Right cardiac atrium (tissue), 5 donors: ENCODE results near the gene HRAS. TPM values are rescaled to one million over a fixed set of nuclear protein-coding genes. Genes with fewer than 3 reads are reported as not detected.
"Not testable (repeated sequence)": the region's sequence is repeated elsewhere in the genome, so short reads cannot be mapped to it uniquely, and the experiment has no call there.

ENCODE experiments used
- ATAC-seq, 2 donors: fragments of 200-7000 bp; cut with Tn5 transposase; one replicate each; pipeline versions ENCODE4 v1.8.0 to v1.9.1; 2020; ENCODE audit warnings: moderate library complexity in 2 of 2, mild to moderate bottlenecking in 1 of 2
- DNase-seq, 3 donors: peaks; one replicate each; pipeline ENCODE4 v3.0.0-alpha.2; 2020
- H3K27ac ChIP-seq: one replicate; pipeline ENCODE4 v1.5.1; 2013; ENCODE audit warnings: mild to moderate bottlenecking, low read length, control low read depth, moderate library complexity
- H3K27me3 ChIP-seq: one replicate; pipeline ENCODE4 v1.6.1; 2013; ENCODE audit not compliant: control insufficient read depth, insufficient read depth
- H3K4me1 ChIP-seq: one replicate; pipeline ENCODE4 v1.6.1; 2013; ENCODE audit warnings: low read length; ENCODE audit not compliant: control insufficient read depth, insufficient read depth
- H3K4me3 ChIP-seq: one replicate; pipeline ENCODE4 v1.5.1; 2013; ENCODE audit warnings: low read length, control low read depth
- H3K9me3 ChIP-seq: one replicate; pipeline ENCODE4 v1.6.1; 2013; ENCODE audit warnings: low read length; ENCODE audit not compliant: control insufficient read depth
- WGBS: extraction: QIAGEN DNeasy Blood & Tissue Kit; methylation state at CpG from one replicate; pipeline ENCODE4 v1.1.7; 2013; 5-methylcytosine and 5-hydroxymethylcytosine counted together
- intact Hi-C, 4 donors: fragments of 100-400 bp; cut with DNase I; formaldehyde crosslinking; loops; one replicate each; pipeline versions ENCODE4 v1.11.0 to v1.14.0; 2022 to 2023
- polyA plus RNA-seq: library from polyadenylated mRNA; stranded (reverse); fragments of 200-250 nt; gene quantifications from one replicate; pipeline ENCODE4 v1.2.3, GENCODE V29; 2013
- total RNA-seq, 4 donors: library from RNA; stranded (reverse); fragmentation: NEBNext Ultra II Directional; extraction: Animal tissue kit (Norgen Biotek cat#: 25700); gene quantifications; one replicate each; pipeline ENCODE4 v1.2.1, GENCODE V29; 2021
- donor health status: healthy with polysubstance abuse.
- donor health status: DM: no; HTN: yes; CAD: no.
- donor health status: DM: no; HTN: no; CAD: no.
- donor health status: DM: no; HTN: yes; CAD: no; lungs with severe emphysema.
- donor health status: DM: yes; HTN: yes; CAD: no.

Gene HRAS
- total and polyA plus RNA-seq, 5 donors: 45.7 to 64.4 (median 51.4) TPM

DNA sequence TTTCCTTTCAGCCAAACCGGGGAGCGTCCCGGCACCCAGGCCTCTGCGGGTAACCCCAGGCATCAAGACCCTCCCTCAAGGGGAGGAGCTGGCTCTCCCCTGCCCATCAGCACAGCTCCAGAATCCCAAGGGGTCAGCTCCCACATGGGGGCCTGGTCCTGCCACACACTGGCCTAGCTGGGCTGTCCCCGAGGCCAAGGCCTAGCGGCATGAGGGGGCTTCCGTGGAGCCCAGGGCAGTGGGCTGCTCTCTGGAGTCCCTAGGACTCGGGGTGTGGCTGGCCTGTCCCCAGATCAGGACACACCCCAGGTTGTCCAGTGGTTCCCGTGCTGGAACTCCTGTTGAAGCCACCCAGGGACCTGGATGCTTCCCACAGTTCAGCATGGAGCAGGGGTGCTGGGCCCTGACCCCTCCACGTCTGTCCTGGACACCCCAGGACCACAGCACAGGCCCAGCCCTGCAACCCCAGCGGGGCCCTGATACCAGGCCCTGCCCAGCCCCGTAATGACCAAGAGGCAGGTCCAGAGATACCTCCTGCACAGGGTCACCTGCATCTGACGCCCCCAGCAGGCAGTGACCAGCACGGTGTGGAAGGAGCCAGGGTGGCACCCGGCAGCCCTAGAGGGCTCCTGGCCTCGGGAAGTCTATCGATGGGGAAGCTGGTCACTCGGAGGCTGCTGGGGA, 5.5 kb downstream of the HRAS start:
- H3K4me3 ChIP-seq: no peak overlapping the region
- no peaks in the 10 kb centered on the region for H3K4me1 ChIP-seq
- no peak overlapping the region for H3K27ac ChIP-seq
- DNase-seq (peak in 1 of 3 donors; percentile 52), ATAC-seq (no peak)
- intact Hi-C loops: no loop called here
- WGBS: 77% methylated on average over 18 of the region's 18 CpGs
- no peaks in the 10 kb centered on the region for H3K27me3 ChIP-seq
- H3K9me3 ChIP-seq: no peaks in the 10 kb centered on the region

DNA sequence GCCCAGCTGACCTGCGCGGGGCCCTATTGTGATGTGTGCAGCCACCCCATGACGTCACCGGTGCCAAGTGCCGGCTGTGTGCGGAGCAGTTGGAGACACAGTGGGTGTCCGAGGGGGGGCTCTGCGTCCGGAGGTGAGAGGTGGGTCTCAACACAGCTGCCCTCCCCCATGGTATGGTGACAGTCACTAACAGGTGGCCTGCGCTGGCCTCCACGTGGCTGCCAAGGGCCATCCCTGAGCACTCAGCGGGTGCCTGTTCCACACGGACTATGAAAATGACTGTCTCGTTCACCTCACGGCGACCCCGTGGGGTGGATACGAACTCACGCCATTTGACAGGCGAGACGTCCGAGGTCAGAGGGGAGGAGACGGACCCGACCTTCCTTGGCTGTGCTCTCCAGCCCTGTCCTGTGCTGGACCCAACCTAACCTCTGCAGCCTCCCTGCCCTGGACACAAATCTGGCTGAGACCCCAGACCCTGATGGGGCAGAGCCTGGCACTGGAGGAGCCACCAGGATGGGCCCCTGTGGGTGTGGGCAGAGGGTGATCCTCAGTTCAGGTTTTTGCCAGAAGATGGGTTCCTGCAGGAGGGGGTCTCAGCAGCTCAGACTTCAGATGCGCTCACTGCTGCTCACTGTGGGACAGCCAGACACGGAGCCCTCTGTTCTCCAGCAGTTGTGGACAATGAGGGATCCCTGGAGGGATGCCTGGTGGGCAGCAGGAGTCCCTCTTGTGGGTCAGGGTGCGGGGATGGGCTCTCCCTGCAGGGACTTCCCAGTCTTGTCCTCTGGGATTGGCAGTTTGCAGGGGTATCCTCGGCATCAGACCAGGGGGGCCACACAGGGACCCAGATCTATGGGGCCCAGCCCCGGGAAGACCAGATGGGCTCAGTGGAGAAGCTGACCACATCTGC, 6.3 kb downstream of the HRAS start:
- WGBS: 67% methylated on average over 29 of the region's 29 CpGs
- Histone ChIP-seq H3K4me3 (no peak overlapping the region), H3K27me3 (no peaks in the 10 kb centered on the region), H3K4me1 (no peaks in the 10 kb centered on the region), H3K27ac (no peak overlapping the region), H3K9me3 (no peaks in the 10 kb centered on the region)
- peak in 1 of 2 donors; percentile 10 for ATAC-seq
- intact Hi-C loops: no loop called here
- peak in 1 of 3 donors; percentile 53 for DNase-seq

DNA sequence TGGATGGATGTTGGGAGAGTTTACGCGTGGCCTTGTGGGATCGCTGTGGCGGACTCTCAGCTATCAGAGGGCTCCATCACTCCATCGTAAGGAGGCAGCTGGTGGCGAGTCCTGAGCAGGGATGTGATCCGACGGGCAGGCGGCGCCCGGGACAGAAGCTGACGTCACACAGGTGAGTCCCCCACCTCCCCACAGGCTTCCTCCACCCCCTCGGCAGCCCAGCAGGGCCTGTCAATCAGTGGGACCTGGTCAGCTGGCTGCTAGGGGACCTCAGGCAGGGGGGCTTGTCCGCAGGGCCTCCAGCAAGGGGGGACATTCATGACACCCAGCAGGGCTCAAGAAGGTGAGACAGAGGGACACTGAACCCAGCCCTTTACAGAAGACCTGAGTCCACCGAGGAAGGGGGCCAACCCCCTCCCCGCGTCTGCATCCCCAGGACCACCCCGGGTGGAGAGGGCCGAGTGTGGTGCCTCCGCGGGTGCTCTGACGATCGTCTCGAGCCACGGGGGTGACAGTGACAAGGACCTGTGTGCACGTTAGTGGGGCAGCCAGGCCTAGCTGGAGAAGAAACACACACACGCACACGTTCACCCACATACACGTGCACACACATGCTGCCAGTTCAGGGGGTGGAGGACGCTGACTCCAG, 7.1 kb downstream of the HRAS start:
- intact Hi-C loops: no loop called here
- ATAC-seq: no peak
- H3K27ac ChIP-seq: no peak overlapping the region
- DNase-seq: no peak
- H3K4me1 ChIP-seq: no peaks in the 10 kb centered on the region
- whole genome bisulfite sequencing: 77% methylated on average over 30 of the region's 30 CpGs
- H3K9me3 ChIP-seq: no peaks in the 10 kb centered on the region
- no peaks in the 10 kb centered on the region for H3K27me3 ChIP-seq
- no peak overlapping the region for H3K4me3 ChIP-seq

DNA sequence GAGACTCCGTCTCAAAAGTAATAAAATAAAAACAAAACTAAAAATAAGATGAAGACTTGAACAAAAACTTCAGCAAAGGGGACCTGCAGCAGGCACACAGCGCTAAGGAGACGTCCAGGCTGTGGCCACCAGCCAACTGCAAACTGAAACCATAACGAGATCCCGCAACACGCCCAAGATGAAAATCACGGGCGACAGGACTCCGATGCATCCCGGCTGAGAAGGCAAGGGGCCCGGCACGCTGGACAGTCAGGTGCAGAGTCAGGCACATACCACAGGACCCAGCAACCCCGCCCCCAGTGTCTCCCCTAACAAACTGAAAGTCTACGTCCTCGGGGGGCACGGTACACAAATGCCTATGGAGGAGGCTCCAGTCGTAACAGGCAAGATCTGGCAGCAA, 9.2 kb downstream of the HRAS start:
- no peak for ATAC-seq
- Histone ChIP-seq H3K4me1 (no peaks in the 10 kb centered on the region), H3K27me3 (no peaks in the 10 kb centered on the region), H3K27ac (no peak overlapping the region), H3K4me3 (no peak overlapping the region), H3K9me3 (no peaks in the 10 kb centered on the region)
- intact Hi-C loops: no loop called here
- no peak for DNase-seq
- WGBS: 82% methylated on average over 17 of the region's 17 CpGs

DNA sequence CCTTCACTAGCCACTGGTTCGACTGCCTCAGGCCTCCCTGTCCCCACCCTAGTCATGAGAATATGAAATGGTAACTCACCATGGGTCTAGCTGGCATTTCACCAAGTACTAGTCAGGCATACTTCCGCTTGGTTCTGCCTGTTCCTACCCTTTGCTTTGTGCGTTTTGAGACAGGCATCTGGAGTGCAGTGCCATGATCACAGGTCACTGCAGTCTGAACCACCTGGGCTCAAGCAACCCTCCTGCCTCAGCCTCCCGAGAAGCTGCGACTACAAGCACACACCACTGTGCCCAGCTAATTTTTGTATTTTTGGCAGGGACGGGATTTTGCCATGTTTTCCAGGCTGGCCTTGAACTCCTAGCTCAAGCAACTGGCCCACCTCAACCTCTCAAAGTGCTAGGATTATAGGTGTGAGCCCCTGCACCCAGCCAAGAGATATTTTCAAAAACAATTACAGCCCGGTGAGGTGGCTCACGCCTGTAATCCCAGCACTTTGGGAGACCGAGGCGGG, 14.1 kb downstream of the HRAS start:
- DNase-seq: no peak
- ATAC-seq: no peak
- H3K4me1 ChIP-seq: no peaks in the 10 kb centered on the region
- H3K9me3 ChIP-seq: no peaks in the 10 kb centered on the region
- WGBS: 88% methylated on average over 10 of the region's 10 CpGs
- no peak overlapping the region for H3K27ac ChIP-seq
- H3K27me3 ChIP-seq: no peaks in the 10 kb centered on the region
- intact Hi-C loops: no loop called here
- H3K4me3 ChIP-seq: no peak overlapping the region

DNA sequence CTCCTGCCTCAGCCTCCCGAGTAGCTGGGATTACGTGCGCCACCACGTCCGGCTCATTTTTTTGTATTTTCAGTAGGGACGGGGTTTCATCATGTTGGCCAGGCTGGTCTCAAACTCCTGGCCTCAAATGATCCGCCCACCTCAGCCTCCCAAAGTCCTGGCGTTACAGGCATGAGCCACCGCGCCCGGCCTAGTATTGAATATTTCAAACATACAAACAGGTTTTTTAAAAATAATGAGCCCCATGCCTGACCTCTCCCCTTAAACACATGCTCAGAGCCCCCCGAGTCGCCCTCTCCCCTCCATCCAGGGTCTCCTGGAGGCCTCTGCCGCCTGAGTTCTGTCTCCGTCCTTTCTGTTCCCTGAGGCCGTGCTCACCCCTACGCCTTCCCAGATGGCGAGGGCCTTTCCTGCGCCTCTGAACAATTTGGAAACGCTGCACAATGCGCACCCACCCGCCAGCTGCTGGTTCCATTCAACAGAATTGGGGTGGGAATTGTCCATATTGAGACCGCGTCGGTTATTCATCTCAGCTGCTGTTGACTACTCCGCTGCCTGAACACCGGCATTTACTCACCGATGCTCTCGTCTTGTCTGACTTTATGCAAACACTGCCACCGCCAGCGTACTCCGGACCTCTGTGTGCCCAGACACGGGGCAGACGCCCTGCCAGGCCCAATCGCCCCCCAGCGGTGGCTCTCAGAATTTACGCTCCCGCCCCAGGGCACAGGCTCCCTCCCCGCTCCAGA, 14.8 kb downstream of the HRAS start:
- DNase-seq (peak in 2 of 3 donors; percentile 53 to 62), ATAC-seq (no peak)
- intact Hi-C loops: no loop called here
- Histone ChIP-seq H3K27ac (no peak overlapping the region), H3K9me3 (no peaks in the 10 kb centered on the region), H3K4me3 (no peak overlapping the region), H3K4me1 (no peaks in the 10 kb centered on the region), H3K27me3 (no peaks in the 10 kb centered on the region)
- 93% methylated on average over 39 of the region's 39 CpGs for WGBS

DNA sequence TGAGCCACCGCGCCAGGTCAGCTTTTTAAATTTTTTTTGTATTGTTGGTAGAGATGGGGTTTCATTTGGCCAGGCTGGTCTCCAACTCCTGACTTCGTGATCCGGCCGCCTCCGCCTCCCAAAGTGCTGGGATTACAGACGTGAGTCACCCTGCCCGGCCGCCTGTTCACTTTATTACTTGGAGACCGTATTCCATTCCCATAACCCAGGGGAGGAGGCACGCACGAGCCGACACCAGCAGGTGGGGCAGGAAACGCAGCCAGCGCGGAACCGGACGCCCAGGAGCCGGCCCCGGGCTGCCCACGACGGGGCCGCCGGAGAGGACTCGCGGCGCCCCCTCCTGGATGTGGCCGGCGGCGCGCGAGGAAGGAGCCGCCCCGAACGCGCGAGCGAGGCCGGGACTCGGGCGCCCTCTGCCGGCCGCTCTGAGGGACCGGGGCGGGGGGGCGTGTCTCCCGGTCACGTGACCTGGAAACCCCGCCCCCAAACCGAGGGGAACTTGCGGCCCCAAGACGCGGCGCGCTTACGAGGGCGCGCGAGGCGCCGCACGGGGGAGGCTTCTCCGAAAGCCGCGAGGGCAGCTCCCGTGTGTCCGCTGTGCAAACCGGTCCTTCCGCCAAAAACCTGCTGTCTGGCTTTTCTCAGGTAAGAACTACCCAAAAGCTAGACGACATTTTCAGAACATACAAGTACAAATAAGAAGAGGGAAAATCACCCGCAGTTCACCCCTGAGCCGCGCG, 16.7 kb downstream of the HRAS start:
- 7% methylated on average over 74 of the region's 74 CpGs for WGBS
- Histone ChIP-seq H3K27ac (no peak overlapping the region), H3K9me3 (no peaks in the 10 kb centered on the region), H3K4me3 (peak overlapping the region; percentile 11), H3K27me3 (no peaks in the 10 kb centered on the region), H3K4me1 (no peaks in the 10 kb centered on the region)
- ATAC-seq: peak; percentile 97
- DNase-seq: peak; percentile 94 to 95 (median 95)
- intact Hi-C loops: no loop called here

DNA sequence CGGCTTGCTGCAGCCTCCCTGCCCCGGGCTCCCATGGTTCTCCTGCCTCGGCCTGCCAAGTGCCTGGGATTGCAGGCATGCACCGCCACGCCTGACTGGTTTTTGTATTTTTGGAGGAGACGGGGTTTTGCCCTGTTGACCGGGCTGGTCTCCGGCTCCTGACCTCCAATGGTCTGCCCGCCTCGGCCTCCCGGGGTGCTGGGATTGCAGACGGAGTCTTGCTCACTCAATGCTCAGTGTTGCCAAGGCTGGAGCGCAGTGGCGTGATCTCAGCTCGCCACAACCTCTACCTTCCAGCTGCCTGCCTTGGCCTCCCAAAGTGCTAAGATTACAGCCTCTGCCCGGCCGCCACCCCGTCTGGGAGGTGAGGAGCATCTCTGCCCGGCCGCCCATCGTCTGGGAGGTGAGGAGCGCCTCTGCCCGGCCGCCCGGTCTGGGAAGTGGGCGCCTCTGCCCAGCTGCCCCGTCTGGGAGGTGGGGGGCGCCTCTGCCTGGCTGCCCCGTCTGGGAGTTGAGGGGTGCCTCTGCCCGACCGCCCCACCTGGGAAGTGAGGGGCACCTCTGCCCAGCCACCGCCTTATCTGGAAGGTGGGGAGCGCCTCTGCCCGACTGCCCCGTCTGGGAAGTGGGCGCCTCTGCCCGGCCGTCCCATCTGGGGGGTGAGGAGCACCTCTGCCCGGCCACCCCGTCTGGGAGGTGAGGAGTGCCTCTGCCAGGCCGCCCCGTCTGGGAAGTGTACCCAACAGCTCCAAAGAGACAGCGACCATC, 18.3 kb downstream of the HRAS start:
- H3K27me3 ChIP-seq, intact Hi-C loops, ATAC-seq, H3K9me3 ChIP-seq, H3K4me3 ChIP-seq, H3K27ac ChIP-seq, H3K4me1 ChIP-seq: not testable (repeated sequence)
- 97% methylated on average over 43 of the region's 43 CpGs for WGBS
- peak in 2 of 3 donors; percentile 60 to 73 for DNase-seq

DNA sequence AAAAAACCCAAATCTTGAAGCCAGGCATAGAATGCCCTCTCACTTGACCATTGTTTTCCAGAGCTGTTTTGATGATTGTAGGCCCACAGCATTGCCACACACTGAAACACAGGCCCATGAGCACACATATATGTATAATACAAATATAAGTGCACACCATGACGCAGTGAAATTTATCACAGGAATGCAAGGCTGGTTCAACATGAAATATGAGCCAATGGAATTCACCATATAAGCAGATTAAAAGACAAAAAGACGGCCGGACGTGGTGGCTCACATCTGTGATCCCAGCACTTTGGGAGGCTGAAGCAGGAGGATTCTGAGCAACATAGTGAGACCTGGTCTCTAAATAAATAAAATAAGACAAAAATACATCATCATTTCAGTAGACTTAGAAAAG, 19.0 kb downstream of the HRAS start:
- H3K9me3 ChIP-seq: no peaks in the 10 kb centered on the region
- intact Hi-C loops: no loop called here
- no peaks in the 10 kb centered on the region for H3K4me1 ChIP-seq

More for the DNA sequence above, 19.0 kb downstream of the HRAS start:
- H3K27ac ChIP-seq: no peak overlapping the region
- WGBS: 95% methylated on average over 4 of the region's 4 CpGs
- no peak overlapping the region for H3K4me3 ChIP-seq
- DNase-seq (no peak), ATAC-seq (no peak)
- H3K27me3 ChIP-seq: no peaks in the 10 kb centered on the region
